Measurements from ENCODE around the gene ELF4.
A peak's percentile ranks its signal among the peaks of the same experiment; 100 is the strongest.

The ELF4 gene

DNA sequence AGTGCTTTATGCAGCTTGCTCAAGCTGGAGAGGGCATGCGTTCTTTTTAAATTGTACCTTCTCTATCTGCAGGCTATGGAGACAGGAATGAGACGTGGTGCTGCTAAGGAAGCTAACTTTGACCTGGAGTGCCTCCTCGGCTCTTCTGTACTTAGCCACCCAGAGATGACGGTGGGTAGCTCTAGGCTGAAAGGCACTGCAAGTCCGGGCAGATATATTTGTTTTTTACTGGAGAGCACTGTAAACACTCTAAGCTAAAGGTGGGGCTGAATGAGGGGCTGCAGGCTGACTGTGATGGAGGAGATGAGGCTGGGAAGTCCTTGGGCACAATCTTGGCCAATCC, 12.1 kb downstream of the ELF4 start:
- peak overlapping the region; percentile 39 for H3K4me3 Mint-ChIP-seq

GRCh38 chrX:130097507-130098209, 12.6 kb downstream of the ELF4 start:
- Mint-ChIP-seq H3K27ac (peak overlapping the region; percentile 86), H3K9me3 (no peaks in the 10 kb centered on the region), H3K4me1 (peaks cover 52% of the 10 kb centered on the region), H3K4me3 (peak overlapping the region; percentile 39), H3K36me3 (peaks cover 16% of the 10 kb centered on the region)
- no peak for DNase-seq (ENCODE audit: low spot score in 2 of 2)
- peak; percentile 26 for ATAC-seq

More for the DNA sequence above, 12.1 kb downstream of the ELF4 start:
- ATAC-seq (no peak), DNase-seq (ENCODE audit: low spot score in 2 of 2) (no peak)
- Mint-ChIP-seq H3K27ac (peak overlapping the region; percentile 86), H3K9me3 (no peaks in the 10 kb centered on the region), H3K36me3 (peaks cover 16% of the 10 kb centered on the region), H3K4me1 (peaks cover 52% of the 10 kb centered on the region)

- Mint-ChIP-seq H3K4me1 (peaks cover 54% of the 10 kb centered on the region), H3K36me3 (peaks cover 8% of the 10 kb centered on the region), H3K4me3 (no peak overlapping the region), H3K27ac (no peak overlapping the region), H3K9me3 (no peaks in the 10 kb centered on the region)
- DNase-seq (ENCODE audit: low spot score in 2 of 2) (no peak), ATAC-seq (no peak)
Observed at GRCh38 chrX:130095249-130096030, 14.9 kb downstream of the ELF4 start.

DNA sequence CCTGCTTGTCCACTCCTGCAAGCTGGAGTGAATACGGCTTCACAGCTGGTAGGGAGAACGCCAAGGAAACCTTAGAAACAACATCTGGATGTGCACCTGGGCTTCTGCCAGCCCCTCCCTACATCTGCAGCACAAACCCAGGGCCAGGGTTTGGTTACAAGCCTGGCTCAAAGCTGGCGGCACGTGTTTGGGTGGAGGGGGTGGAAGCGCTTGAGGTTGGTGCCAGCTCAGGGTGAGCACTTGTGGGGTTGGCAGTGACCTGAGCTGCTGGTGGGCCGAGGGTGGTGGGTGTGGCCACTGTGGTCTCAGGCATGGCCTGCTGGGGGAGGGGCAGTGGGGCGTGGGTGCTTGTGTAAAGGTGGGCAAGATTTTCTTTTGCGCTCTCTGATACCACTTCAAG, 15.6 kb downstream of the ELF4 start:
- no peak for ATAC-seq
- Mint-ChIP-seq H3K36me3 (peaks cover 12% of the 10 kb centered on the region), H3K9me3 (no peaks in the 10 kb centered on the region), H3K27ac (no peak overlapping the region), H3K4me3 (no peak overlapping the region), H3K4me1 (peaks cover 55% of the 10 kb centered on the region)
- DNase-seq (ENCODE audit: low spot score in 2 of 2): no peak

DNA sequence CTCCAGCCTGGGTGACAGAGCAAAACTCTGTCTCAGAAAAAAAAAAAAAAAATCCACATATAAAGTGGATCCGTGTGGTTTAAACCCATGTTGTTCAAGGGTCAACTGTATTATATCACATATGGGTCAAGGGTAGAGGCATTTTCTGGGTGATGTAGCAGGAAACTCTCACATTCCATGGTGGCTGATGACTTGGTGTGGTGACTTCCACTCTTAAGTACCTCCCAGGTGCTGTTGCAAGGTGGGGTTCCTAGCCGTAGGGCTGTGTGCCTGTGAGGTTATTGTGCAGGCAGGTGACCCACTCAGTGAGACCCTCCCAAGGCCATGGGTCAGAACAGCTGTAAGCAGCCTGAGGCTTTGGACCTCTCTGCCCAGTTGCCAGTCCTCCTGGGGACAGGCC, 17.0 kb downstream of the ELF4 start:
- no peak for DNase-seq (ENCODE audit: low spot score in 2 of 2)
- Mint-ChIP-seq H3K36me3 (peaks cover 7% of the 10 kb centered on the region), H3K9me3 (no peaks in the 10 kb centered on the region), H3K4me3 (no peak overlapping the region), H3K27ac (no peak overlapping the region), H3K4me1 (peaks cover 44% of the 10 kb centered on the region)
- ATAC-seq: no peak

DNA sequence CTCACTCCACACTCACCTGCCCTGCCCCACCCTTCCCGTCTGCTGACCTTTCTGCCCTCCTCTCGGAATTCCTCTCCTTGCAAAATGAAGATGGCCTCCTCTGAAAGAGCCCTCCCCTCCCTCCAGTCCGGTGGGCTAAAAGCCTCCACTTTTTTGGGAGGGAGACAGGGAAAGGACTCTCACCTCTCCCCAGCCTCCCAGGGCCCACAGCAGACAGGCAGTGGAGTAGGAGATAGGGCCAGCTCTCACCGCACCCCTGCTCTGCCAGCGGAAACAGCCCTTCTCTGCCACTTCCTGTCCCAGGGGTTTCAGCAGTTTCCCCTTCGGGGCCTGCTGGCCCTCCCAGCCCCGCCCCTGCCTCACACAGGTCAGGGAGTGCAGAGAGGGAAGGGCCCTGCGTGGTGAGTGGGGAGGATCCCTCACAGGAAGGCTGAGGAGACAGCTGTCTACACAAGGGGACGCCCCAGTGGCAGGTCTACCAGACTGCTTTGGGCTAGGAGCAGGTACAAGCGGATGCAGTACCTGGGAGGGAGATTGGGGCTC, 18.2 kb downstream of the ELF4 start:
- Mint-ChIP-seq H3K27ac (peak overlapping the region; percentile 93), H3K36me3 (peaks cover 14% of the 10 kb centered on the region), H3K4me3 (peak overlapping the region; percentile 80), H3K9me3 (no peaks in the 10 kb centered on the region), H3K4me1 (peaks cover 46% of the 10 kb centered on the region)
- peak; percentile 47 to 82 for DNase-seq (ENCODE audit: low spot score in 2 of 2)
- peak; percentile 96 for ATAC-seq

- H3K4me1 Mint-ChIP-seq: peaks cover 57% of the 10 kb centered on the region
- peaks cover 19% of the 10 kb centered on the region for H3K36me3 Mint-ChIP-seq
- H3K4me3 Mint-ChIP-seq: no peak overlapping the region
- no peaks in the 10 kb centered on the region for H3K9me3 Mint-ChIP-seq
- no peak for DNase-seq (ENCODE audit: low spot score in 2 of 2)
- peak overlapping the region; percentile 64 for H3K27ac Mint-ChIP-seq
- ATAC-seq: no peak
Observed at GRCh38 chrX:130090364-130090763, 19.9 kb downstream of the ELF4 start.

GRCh38 chrX:130086447-130087206, 23.7 kb downstream of the ELF4 start:
- H3K36me3 Mint-ChIP-seq: peaks cover 51% of the 10 kb centered on the region
- H3K27ac Mint-ChIP-seq: peak overlapping the region; percentile 84
- H3K9me3 Mint-ChIP-seq: no peaks in the 10 kb centered on the region
- peak; percentile 70 for ATAC-seq
- peak; percentile 11 to 70 for DNase-seq (ENCODE audit: low spot score in 2 of 2)
- H3K4me1 Mint-ChIP-seq: peaks cover 68% of the 10 kb centered on the region
- peak overlapping the region; percentile 62 for H3K4me3 Mint-ChIP-seq

DNA sequence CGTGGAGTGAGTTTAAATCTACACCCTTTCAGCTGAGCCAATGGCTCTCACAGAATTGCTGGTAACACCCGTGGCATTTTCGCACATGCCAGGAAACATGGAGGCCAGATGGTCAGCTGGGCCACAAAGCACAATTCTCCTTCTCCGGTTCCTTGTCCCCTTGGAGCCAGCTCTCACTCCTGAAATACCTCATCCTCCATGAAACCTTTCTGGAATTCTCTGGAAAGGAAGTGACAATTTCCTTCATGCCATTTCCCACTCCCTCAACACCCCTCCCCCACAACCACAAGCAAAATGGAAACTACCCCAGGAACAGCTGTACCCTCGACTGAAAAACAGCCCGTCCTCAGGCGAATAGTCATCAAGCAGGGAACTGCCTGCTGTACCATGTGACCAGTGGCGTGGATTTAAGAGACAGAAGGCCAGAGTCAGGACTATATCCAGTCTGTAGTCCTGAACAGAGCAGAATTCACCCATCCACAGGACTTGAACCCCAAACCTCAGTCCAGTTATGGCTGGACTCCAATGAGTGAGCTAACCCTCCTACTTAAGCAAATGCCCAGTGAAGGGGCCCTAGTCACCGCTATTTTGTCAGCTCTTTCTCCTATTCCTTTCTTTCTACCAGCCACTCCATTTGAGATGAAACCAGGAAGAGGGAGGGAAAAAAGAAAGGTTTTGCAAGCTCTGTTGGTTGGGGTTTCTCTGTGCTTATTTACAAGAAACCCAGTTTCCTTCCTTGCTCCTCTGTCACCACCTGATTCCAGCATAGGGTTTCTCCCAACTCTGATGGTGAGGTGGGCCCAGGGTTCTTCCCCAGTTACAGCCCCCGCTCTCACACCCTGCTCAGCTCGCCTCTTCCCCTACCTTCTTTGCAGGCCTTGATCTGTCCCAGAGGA, 24.5 kb downstream of the ELF4 start:
- Mint-ChIP-seq H3K4me1 (peaks cover 73% of the 10 kb centered on the region), H3K4me3 (peak overlapping the region; percentile 62), H3K27ac (peak overlapping the region; percentile 84), H3K9me3 (no peaks in the 10 kb centered on the region), H3K36me3 (peaks cover 56% of the 10 kb centered on the region)
- ATAC-seq (no peak), DNase-seq (ENCODE audit: low spot score in 2 of 2) (peak in 1 of 2 donors; percentile 48)

- peaks cover 58% of the 10 kb centered on the region for H3K36me3 Mint-ChIP-seq
- peak overlapping the region; percentile 62 for H3K4me3 Mint-ChIP-seq
- peaks cover 71% of the 10 kb centered on the region for H3K4me1 Mint-ChIP-seq
- peak in 1 of 2 donors; percentile 54 for DNase-seq (ENCODE audit: low spot score in 2 of 2)
- H3K27ac Mint-ChIP-seq: peak overlapping the region; percentile 78
- H3K9me3 Mint-ChIP-seq: no peaks in the 10 kb centered on the region
- ATAC-seq: no peak
Observed at GRCh38 chrX:130084631-130085237, 25.6 kb downstream of the ELF4 start.

GRCh38 chrX:130083656-130084382, 26.5 kb downstream of the ELF4 start:
- no peaks in the 10 kb centered on the region for H3K9me3 Mint-ChIP-seq
- peak in 1 of 2 donors; percentile 50 for DNase-seq (ENCODE audit: low spot score in 2 of 2)

DNA sequence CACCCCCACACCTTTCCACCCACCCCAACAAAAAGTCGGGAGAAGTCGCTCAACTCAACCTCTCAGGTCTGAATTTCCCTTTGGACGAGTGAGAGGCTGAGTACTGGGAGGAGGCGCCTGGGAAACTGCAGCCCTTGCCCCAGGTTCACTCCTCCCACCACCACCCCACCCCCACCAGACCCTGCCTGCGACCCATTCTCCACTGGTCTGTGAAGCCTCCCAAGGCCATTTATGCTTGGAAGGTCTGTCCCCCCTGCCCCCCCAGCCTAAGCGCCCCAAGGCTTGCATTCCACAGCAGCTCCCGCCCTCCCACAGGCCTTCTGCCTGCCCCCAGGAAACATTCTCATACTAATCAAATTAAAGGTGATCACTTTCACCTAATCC, 27.2 kb downstream of the ELF4 start:
- ATAC-seq (no peak), DNase-seq (ENCODE audit: low spot score in 2 of 2) (no peak)
- H3K4me1 Mint-ChIP-seq: peaks cover 75% of the 10 kb centered on the region
- no peaks in the 10 kb centered on the region for H3K9me3 Mint-ChIP-seq
- H3K27ac Mint-ChIP-seq: peak overlapping the region; percentile 83
- peaks cover 71% of the 10 kb centered on the region for H3K36me3 Mint-ChIP-seq
- peak overlapping the region; percentile 62 for H3K4me3 Mint-ChIP-seq

More at GRCh38 chrX:130083656-130084382, 26.5 kb downstream of the ELF4 start:
- Mint-ChIP-seq H3K36me3 (peaks cover 67% of the 10 kb centered on the region), H3K4me3 (peak overlapping the region; percentile 62), H3K27ac (peak overlapping the region; percentile 78), H3K4me1 (peaks cover 75% of the 10 kb centered on the region)
- no peak for ATAC-seq

DNA sequence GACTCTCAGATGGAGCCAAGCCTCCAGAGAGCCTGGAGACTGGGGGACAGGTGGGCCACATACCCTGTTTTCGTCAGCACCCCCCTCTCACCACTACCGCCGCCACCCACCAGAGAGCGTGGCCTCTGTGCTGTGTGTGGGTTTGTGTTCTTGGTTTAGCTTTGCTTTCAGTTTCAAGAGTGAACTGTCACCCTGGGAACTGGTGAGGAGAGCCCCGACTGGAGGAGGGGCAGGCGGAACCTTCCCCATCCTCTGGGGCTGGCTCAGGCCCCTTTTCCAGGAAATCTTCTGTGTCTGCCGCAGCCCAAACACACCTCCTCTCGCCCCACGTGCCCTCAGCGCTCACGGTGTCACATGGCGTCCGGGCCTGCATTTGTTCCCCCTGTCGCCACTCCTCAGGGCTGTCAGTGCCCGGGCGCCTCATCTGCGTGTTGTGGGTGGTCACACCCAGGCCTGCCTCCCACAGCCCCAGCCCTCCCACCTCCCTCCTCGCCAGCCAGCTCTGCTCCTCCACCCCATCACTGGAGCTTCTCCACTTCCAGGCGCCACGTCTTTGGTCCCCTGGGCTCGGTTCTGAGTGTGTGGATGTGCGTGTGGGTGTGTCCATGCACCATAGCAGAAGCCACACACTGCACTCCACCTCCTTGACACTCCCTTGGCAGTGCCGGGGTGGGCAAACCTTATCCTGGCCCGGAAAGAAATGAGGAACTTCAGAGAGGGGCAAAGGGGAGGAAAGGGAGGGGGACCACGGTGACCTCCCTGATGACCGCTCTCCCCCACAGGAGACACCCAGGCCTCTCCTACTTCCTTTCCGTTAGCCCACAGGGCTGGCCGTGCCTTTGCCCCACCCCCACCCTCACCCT, 27.8 kb downstream of the ELF4 start:
- Mint-ChIP-seq H3K4me1 (peaks cover 69% of the 10 kb centered on the region), H3K4me3 (peak overlapping the region; percentile 62), H3K36me3 (peaks cover 64% of the 10 kb centered on the region), H3K9me3 (no peaks in the 10 kb centered on the region), H3K27ac (peak overlapping the region; percentile 83)
- ATAC-seq (peak; percentile 90), DNase-seq (ENCODE audit: low spot score in 2 of 2) (peak; percentile 46 to 84)

Data from stimulated activated effector memory CD8-positive, alpha-beta T cell treated with anti-CD3 and anti-CD28 coated beads, Interleukin-12 subunit alpha, Interleukin-12 subunit beta, amount 100 ng/mL, for 72 hours (primary cell).